Endothelial cell of umbilical vein (primary cell): ENCODE measurements around the gene CHRM3. TPM values are rescaled to one million over a fixed set of nuclear protein-coding genes. Genes with fewer than 3 reads are reported as not detected.
"Not testable (repeated sequence)": the region's sequence is repeated elsewhere in the genome, so short reads cannot be mapped to it uniquely, and the experiment has no call there.

Source experiments
- BruUV-seq: library from RNA; stranded (reverse); fragments of 400-500 nt; replicated peaks from 2 replicates; lab custom pipeline; 2021; lab: Mats Ljungman, UMichigan
- CTCF ChIA-PET: fragments of 300-600, 350-600 bp; sonication (Branson Sonifier 250); formaldehyde crosslinking; loops from one replicate; lab custom pipeline; 2021; ENCODE audit warnings: antibody characterized with exemption, inconsistent platforms; lab: Charles Lee
- POLR2A ChIA-PET: fragments of 300-600, 350-600 bp; sonication (Branson Sonifier 250); formaldehyde crosslinking; loops from one replicate; lab custom pipeline; 2021; ENCODE audit warnings: antibody characterized with exemption, inconsistent platforms; lab: Charles Lee
- DNase-seq: peaks from one replicate; pipeline ENCODE4 v3.0.0-alpha.2; 2011; ENCODE audit warnings: low read depth, low spot score
- FAIRE-seq: peaks from 2 replicates; lab custom pipeline; 2011; peaks lifted over from hg19 to GRCh38; lab: Jason Lieb, UNC
- H2AFZ ChIP-seq: 2 replicates; pipeline ENCODE4 v1.6.0; 2012; ENCODE audit warnings: low read depth, low read length, control low read depth, inconsistent platforms
- H3K27ac ChIP-seq: 2 replicates; pipeline ENCODE4 v1.5.1; 2011; ENCODE audit warnings: low read depth, mild to moderate bottlenecking, control low read depth, low read length, moderate library complexity; ENCODE audit not compliant: insufficient read depth
- H3K27me3 ChIP-seq, 2 experiments: 2 replicates each; pipeline versions ENCODE4 v1.6.0 to v1.6.1; 2011; ENCODE audit warnings: low read length in 2 of 2, mixed read lengths in 1 of 2; ENCODE audit not compliant: control insufficient read depth in 2 of 2, insufficient read depth in 2 of 2
- H3K36me3 ChIP-seq, 2 experiments: 2 replicates in 1 of 2; 3 replicates in 1 of 2; pipeline ENCODE4 v1.5.1; 2011; ENCODE audit warnings: low read length in 2 of 2, mild to moderate bottlenecking in 1 of 2, moderate library complexity in 1 of 2; ENCODE audit not compliant: control insufficient read depth in 2 of 2, insufficient read depth in 2 of 2; ENCODE audit errors: extremely low read depth in 1 of 2
- H3K4me1 ChIP-seq: 3 replicates; pipeline ENCODE4 v1.5.1; 2011; ENCODE audit warnings: mild to moderate bottlenecking, low read length; ENCODE audit not compliant: control insufficient read depth, insufficient read depth; ENCODE audit errors: extremely low read depth
- H3K4me2 ChIP-seq: 2 replicates; pipeline ENCODE4 v1.6.1; 2011; ENCODE audit warnings: low read length, control low read depth, mixed read lengths; ENCODE audit not compliant: insufficient read depth
- H3K4me3 ChIP-seq, 3 experiments: fragments of 200-600 bp in 1 of 3; sonication (generic), shearing (Covaris generic) in 1 of 3; replicated peaks in 1 of 3; 2 replicates each; pipeline ENCODE4 v1.5.1; 2011 to 2016; ENCODE audit warnings: control low read depth in 3 of 3, low read length in 3 of 3, mild to moderate bottlenecking in 2 of 3, inconsistent platforms in 1 of 3, low read depth in 1 of 3, moderate library complexity in 1 of 3; ENCODE audit not compliant: insufficient read depth in 1 of 3
- H3K79me2 ChIP-seq: 2 replicates; pipeline ENCODE4 v1.6.0; 2012; ENCODE audit warnings: low read length, inconsistent platforms; ENCODE audit not compliant: control insufficient read depth, insufficient read depth
- H3K9ac ChIP-seq: replicated peaks from 2 replicates; pipeline ENCODE3; 2011; ENCODE audit warnings: low read length, control low read depth; ENCODE audit not compliant: insufficient read depth; ENCODE audit errors: extremely low read depth
- H3K9me1 ChIP-seq: replicated peaks from 3 replicates; pipeline ENCODE4 v1.6.0; 2011; ENCODE audit warnings: mild to moderate bottlenecking, low read length; ENCODE audit not compliant: control insufficient read depth, insufficient read depth; ENCODE audit errors: extremely low read depth
- H3K9me3 ChIP-seq: replicated peaks from 2 replicates; pipeline ENCODE4 v1.5.1; 2012; ENCODE audit warnings: low read length, inconsistent platforms; ENCODE audit not compliant: control insufficient read depth, insufficient read depth
- H4K20me1 ChIP-seq: replicated peaks from 2 replicates; pipeline ENCODE3; 2011; ENCODE audit warnings: mild to moderate bottlenecking, low read length; ENCODE audit not compliant: control insufficient read depth, insufficient read depth; ENCODE audit errors: extremely low read depth
- GATA2 ChIP-seq: IDR thresholded peaks from 2 replicates; pipeline ENCODE4 v1.7.0; 2011; ENCODE audit warnings: low read depth, mild to moderate bottlenecking, moderate library complexity, mixed read lengths, low read length; ENCODE audit not compliant: insufficient read length, insufficient read depth
- JUN ChIP-seq: IDR thresholded peaks from 2 replicates; pipeline ENCODE4 v1.6.1; 2011; ENCODE audit warnings: borderline replicate concordance, low read depth; ENCODE audit not compliant: insufficient read length, insufficient read depth
- POLR2A ChIP-seq: IDR thresholded peaks from 2 replicates; pipeline ENCODE4 v1.6.1; 2012; ENCODE audit warnings: low read depth, mild to moderate bottlenecking, control low read depth, low read length
- dilution Hi-C: fragments of 300-500 bp; cut with MboI; formaldehyde crosslinking; loops from one replicate; pipeline ENCODE4 v1.15.0; 2019; ENCODE audit warnings: low sequenced_read_pairs; ENCODE audit not compliant: extremely low pct_ligation_motif_present
- intact Hi-C: fragments of 100-400 bp; cut with micrococcal nuclease; formaldehyde crosslinking; loops from one replicate; pipeline ENCODE4 v1.10.0; 2022
- polyA plus RNA-seq, 4 experiments: library from polyadenylated mRNA; depleted of rRNA in 3 of 4; stranded (reverse) in 3 of 4; unstranded in 1 of 4; fragments of >200 nt; gene quantifications; 2 replicates each; pipeline versions ENCODE4 v1.2.1 to v1.2.3, GENCODE V29; 2011 to 2012; ENCODE audit warnings: missing spikeins in 1 of 4
- total RNA-seq: library from RNA; stranded (reverse); gene quantifications from 2 replicates; pipeline ENCODE4 v1.2.3, GENCODE V29; 2021

Gene CHRM3
- total and polyA plus RNA-seq, 2 donors (not counting 3 experiments of a cell fraction or from before 2014, with no cell fraction given): not detected

DNA sequence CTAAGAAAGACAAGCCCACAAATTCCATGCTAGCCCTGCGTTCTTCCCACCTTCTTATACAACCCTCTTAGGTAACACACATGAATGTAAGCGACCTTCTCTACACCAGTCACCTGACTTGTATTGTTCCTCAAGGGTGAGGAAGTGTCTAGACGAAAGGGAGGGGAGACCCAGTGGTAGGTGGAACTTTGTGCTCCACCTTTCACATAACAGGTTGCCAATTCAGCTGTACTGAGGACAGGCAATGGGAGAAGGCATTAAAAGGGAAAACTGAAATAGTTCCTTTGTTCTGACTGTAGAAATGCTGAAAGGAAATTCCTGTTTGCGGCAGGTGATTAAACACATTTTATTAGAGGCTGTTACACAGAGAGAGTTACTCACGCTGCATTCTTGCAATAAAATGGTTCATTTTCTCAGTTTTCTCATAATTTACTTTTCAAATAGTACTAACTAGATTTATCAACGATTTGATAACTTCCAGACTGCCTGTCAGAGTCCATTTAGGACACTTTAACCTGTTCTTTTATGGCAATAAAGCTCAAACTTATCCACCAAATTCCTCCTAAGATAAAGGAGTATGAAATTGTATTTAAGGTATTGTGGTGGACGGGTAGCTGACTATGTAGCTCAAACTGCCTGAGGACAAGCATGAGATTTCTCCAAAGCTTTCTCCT, 17.8 kb upstream of the CHRM3 start:
- Histone ChIP-seq H3K4me2 (no peak overlapping the region), H3K36me3 (no peaks in the 10 kb centered on the region), H3K27ac (no peak overlapping the region), H4K20me1 (no peaks in the 10 kb centered on the region), H3K79me2 (no peaks in the 10 kb centered on the region), H3K27me3 (no peaks in the 10 kb centered on the region), H3K4me3 (no peak overlapping the region), H3K9me3 (peaks cover 1% of the 10 kb centered on the region), H3K9me1 (no peaks in the 10 kb centered on the region), H2AFZ (no peak overlapping the region), H3K4me1 (no peaks in the 10 kb centered on the region), H3K9ac (no peak overlapping the region)
- DNase-seq (no peak), FAIRE-seq (no peak)
- dilution Hi-C loops (no loop called here), intact Hi-C loops (no loop called here)
- CTCF ChIA-PET: no interaction called here
- TF ChIP-seq GATA2 (no peak), POLR2A (no peak), JUN (no peak)
- no TSS peak for BruUV-seq
- POLR2A ChIA-PET: no interaction called here

DNA sequence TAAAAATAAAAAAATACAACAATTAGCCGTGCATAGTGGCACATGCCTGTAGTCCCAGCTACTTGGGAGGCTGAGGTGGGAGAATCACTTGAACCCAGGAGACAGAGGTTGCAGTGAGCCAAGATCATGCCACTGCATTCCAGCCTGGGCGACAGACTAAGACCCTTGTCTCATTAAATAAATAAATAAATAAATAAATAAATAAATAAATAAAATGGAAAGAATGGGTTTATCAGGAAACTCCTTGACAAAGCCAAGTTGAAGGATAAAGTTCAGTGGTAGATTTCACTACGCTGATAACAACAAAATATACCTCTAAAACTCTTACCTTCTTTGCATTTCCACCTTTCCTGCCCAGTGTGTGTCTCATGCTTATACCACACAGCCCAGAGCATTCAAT, 15.5 kb upstream of the CHRM3 start:
- H3K4me1 ChIP-seq, FAIRE-seq, H3K79me2 ChIP-seq, H3K4me2 ChIP-seq, H3K4me3 ChIP-seq, H3K9me1 ChIP-seq, CTCF ChIA-PET, DNase-seq, H3K27ac ChIP-seq, H3K27me3 ChIP-seq, intact Hi-C loops, H3K9me3 ChIP-seq, H4K20me1 ChIP-seq, H2AFZ ChIP-seq, H3K36me3 ChIP-seq, BruUV-seq, dilution Hi-C loops, POLR2A ChIA-PET, H3K9ac ChIP-seq: not testable (repeated sequence)
